WTC11 (cell line): ENCODE results near the gene PROSER3. TPM values are rescaled to one million over a fixed set of nuclear protein-coding genes. Genes with fewer than 3 reads are reported as not detected.
"Not testable (repeated sequence)": the region's sequence is repeated elsewhere in the genome, so short reads cannot be mapped to it uniquely, and the experiment has no call there.

Experiments
- ATAC-seq: fragments of 200-7000 bp; cut with Tn5 transposase; 2 replicates; pipeline ENCODE4 v1.10.0; 2021; ENCODE audit warnings: mild to moderate bottlenecking, moderate library complexity
- CTCF ChIA-PET: fragments of 300-600 bp; sonication (Branson Sonifier 250); formaldehyde crosslinking; loops from one replicate; lab custom pipeline; 2021; ENCODE audit warnings: antibody characterized with exemption; lab: Charles Lee
- POLR2A ChIA-PET: fragments of 350-600 bp; sonication (Branson Sonifier 250); formaldehyde crosslinking; loops from one replicate; lab custom pipeline; 2021; ENCODE audit warnings: antibody characterized with exemption; lab: Charles Lee
- DNase-seq: peaks from one replicate; pipeline ENCODE4 v3.0.0; 2021; ENCODE audit warnings: low spot score
- H3K27ac Mint-ChIP-seq: 2 replicates; pipeline ENCODE4 v1.8.0; 2021; ENCODE audit warnings: mixed read lengths
- H3K27me3 Mint-ChIP-seq: 2 replicates; pipeline ENCODE4 v1.8.0; 2021; ENCODE audit warnings: low read depth, mild to moderate bottlenecking, moderate library complexity, mixed read lengths
- H3K36me3 Mint-ChIP-seq: 2 replicates; pipeline ENCODE4 v1.8.0; 2021; ENCODE audit warnings: mixed read lengths
- H3K4me1 Mint-ChIP-seq: 2 replicates; pipeline ENCODE4 v1.8.0; 2022; ENCODE audit warnings: mixed read lengths
- H3K4me3 Mint-ChIP-seq: 2 replicates; pipeline ENCODE4 v1.8.0; 2021; ENCODE audit warnings: mild to moderate bottlenecking, moderate library complexity, mixed read lengths
- H3K9me3 Mint-ChIP-seq: 2 replicates; pipeline ENCODE4 v1.8.0; 2021; ENCODE audit warnings: mixed read lengths
- CREB1 ChIP-seq: sonication (generic); formaldehyde crosslinking; IDR thresholded peaks from 2 replicates; pipeline ENCODE4 v1.8.0; 2023; ENCODE audit warnings: mild to moderate bottlenecking, missing genetic modification reagents
- ERG ChIP-seq: fragments of 250-450 bp; sonication (Bioruptor Pico); IDR thresholded peaks from 2 replicates; pipeline ENCODE4 v1.8.0; 2021; ENCODE audit warnings: mild to moderate bottlenecking
- HMGA2 ChIP-seq: fragments of 250-450 bp; sonication (Bioruptor Pico); IDR thresholded peaks from 2 replicates; pipeline ENCODE4 v1.4.0; 2021; ENCODE audit warnings: mild to moderate bottlenecking, moderate library complexity
- KAT7 ChIP-seq: sonication (generic); formaldehyde crosslinking; IDR thresholded peaks from 2 replicates; pipeline ENCODE4 v1.8.1; 2023; ENCODE audit warnings: missing genetic modification reagents, mild to moderate bottlenecking, borderline replicate concordance
- NFYB ChIP-seq: sonication (generic); formaldehyde crosslinking; conservative IDR thresholded peaks from 2 replicates; pipeline ENCODE4 v1.8.0; 2022; ENCODE audit warnings: low read depth, missing genetic modification reagents
- NR1H2 ChIP-seq: sonication (generic); formaldehyde crosslinking; IDR thresholded peaks from 2 replicates; pipeline ENCODE4 v1.9.0; 2021; ENCODE audit warnings: mild to moderate bottlenecking, moderate library complexity, missing genetic modification reagents
- OVOL2 ChIP-seq: fragments of 250-450 bp; sonication (Bioruptor Pico); IDR thresholded peaks from 2 replicates; pipeline ENCODE4 v1.9.0; 2021; ENCODE audit warnings: mild to moderate bottlenecking, borderline replicate concordance
- RELA ChIP-seq: sonication (generic); formaldehyde crosslinking; IDR thresholded peaks from 2 replicates; pipeline ENCODE4 v1.8.1; 2022; ENCODE audit warnings: missing genetic modification reagents, mild to moderate bottlenecking, borderline replicate concordance
- RORB ChIP-seq: fragments of 250-450 bp; sonication (Bioruptor Pico); IDR thresholded peaks from 2 replicates; pipeline ENCODE4 v1.9.0; 2021; ENCODE audit warnings: mild to moderate bottlenecking
- TEAD1 ChIP-seq: sonication (generic); formaldehyde crosslinking; IDR thresholded peaks from 2 replicates; pipeline ENCODE4 v1.8.0; 2022; ENCODE audit warnings: mild to moderate bottlenecking, missing genetic modification reagents
- ZBTB21 ChIP-seq: sonication (generic); formaldehyde crosslinking; IDR thresholded peaks from 2 replicates; pipeline ENCODE4 v1.8.1; 2023; ENCODE audit warnings: mild to moderate bottlenecking, missing genetic modification reagents, borderline replicate concordance
- ZNF219 ChIP-seq: sonication (generic); formaldehyde crosslinking; IDR thresholded peaks from 2 replicates; pipeline ENCODE4 v1.8.0; 2023; ENCODE audit warnings: missing genetic modification reagents, mild to moderate bottlenecking, borderline replicate concordance
- ZNF423 ChIP-seq: fragments of 250-450 bp; sonication (Bioruptor Pico); IDR thresholded peaks from 2 replicates; pipeline ENCODE4 v2.1.2; 2022; ENCODE audit warnings: mild to moderate bottlenecking, moderate library complexity
- ZNF512 ChIP-seq: sonication (generic); formaldehyde crosslinking; IDR thresholded peaks from 2 replicates; pipeline ENCODE4 v1.8.1; 2022; ENCODE audit warnings: missing genetic modification reagents, borderline replicate concordance
- total RNA-seq: library from RNA; stranded (reverse); gene quantifications from 3 replicates; pipeline ENCODE4 v1.2.3, GENCODE V29; 2021
- TF ChIP-seq, protein P1 (sequence below): sonication (generic); formaldehyde crosslinking; IDR thresholded peaks from 2 replicates; pipeline ENCODE4 v1.8.1; 2023; ENCODE audit warnings: mild to moderate bottlenecking, missing genetic modification reagents
- TF ChIP-seq, protein P2 (sequence below): sonication (generic); formaldehyde crosslinking; conservative IDR thresholded peaks from 2 replicates; pipeline ENCODE4 v1.8.1; 2023; ENCODE audit warnings: mild to moderate bottlenecking, low read depth, missing genetic modification reagents, moderate library complexity

PROSER3 gene
- total RNA-seq, 1 experiment from 2014 or later: 32.9 TPM

- no peak for TF ChIP-seq ZBTB21
- TF ChIP-seq, all 79 proteins: peak for 0
Observed at GRCh38 chr19:35723671-35724070, 34.3 kb upstream of the PROSER3 start (continued).

DNA sequence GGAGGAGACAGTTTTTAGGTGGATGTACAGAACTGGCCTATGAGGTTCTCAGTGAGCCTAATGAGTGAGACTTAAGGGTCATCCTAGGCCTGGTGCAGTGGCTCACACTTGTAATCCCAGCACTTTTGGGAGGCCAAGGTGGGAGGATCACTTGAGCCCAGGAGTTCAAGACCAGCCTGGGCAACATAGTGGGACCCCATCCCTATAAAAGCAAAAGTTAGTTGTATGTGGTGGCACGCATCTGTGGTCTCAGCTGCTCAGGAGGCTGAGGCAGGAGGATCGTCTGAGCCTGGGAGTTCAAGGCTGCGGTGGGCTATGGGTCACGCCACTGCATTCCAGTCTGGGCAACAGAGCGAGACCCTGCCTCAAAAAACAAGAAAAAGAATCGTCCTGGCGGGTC, 33.8 kb upstream of the PROSER3 start:
- ChIA-PET CTCF (interaction anchor here (0.7 to 1.0 kb wide), 2 partner anchors 13 to 21 kb away, joined by 3 read pairs; partner anchors contain the start of genes PSENEN and U2AF1L4), POLR2A (interaction anchor here (1.3 kb wide), 1 partner anchor 16 kb away, joined by 3 read pairs; no protein-coding TSS in a partner anchor)
- H3K4me3 Mint-ChIP-seq, DNase-seq, H3K27ac Mint-ChIP-seq, H3K27me3 Mint-ChIP-seq, ATAC-seq, H3K4me1 Mint-ChIP-seq, H3K9me3 Mint-ChIP-seq: not testable (repeated sequence)
- H3K36me3 Mint-ChIP-seq: peaks cover 60% of the 10 kb centered on the region

- no peaks in the 10 kb centered on the region for H3K27me3 Mint-ChIP-seq
- H3K9me3 Mint-ChIP-seq: no peaks in the 10 kb centered on the region
- peaks cover under 1% of the 10 kb centered on the region; the same call in 1 of the 2 replicates for H3K4me1 Mint-ChIP-seq
- peaks cover 64% of the 10 kb centered on the region for H3K36me3 Mint-ChIP-seq
- ChIA-PET CTCF (interaction anchor here (0.7 kb wide), 1 partner anchor 21 kb away, joined by 3 read pairs; the partner anchor contains the start of genes PSENEN and U2AF1L4), POLR2A (interaction anchor here (1.3 kb wide), 1 partner anchor 16 kb away, joined by 3 read pairs; no protein-coding TSS in a partner anchor)
- no peak overlapping the region for H3K4me3 Mint-ChIP-seq
- no peak for ATAC-seq
- H3K27ac Mint-ChIP-seq: no peak overlapping the region
- no peak for DNase-seq
- TF ChIP-seq, protein P1, sequence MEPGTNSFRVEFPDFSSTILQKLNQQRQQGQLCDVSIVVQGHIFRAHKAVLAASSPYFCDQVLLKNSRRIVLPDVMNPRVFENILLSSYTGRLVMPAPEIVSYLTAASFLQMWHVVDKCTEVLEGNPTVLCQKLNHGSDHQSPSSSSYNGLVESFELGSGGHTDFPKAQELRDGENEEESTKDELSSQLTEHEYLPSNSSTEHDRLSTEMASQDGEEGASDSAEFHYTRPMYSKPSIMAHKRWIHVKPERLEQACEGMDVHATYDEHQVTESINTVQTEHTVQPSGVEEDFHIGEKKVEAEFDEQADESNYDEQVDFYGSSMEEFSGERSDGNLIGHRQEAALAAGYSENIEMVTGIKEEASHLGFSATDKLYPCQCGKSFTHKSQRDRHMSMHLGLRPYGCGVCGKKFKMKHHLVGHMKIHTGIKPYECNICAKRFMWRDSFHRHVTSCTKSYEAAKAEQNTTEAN (CRISPR knock-in tag): no peak
- TF ChIP-seq ZNF423 (no peak), KAT7 (CRISPR knock-in tag) (no peak), OVOL2 (CRISPR knock-in tag) (no peak), NFYB (CRISPR knock-in tag) (no peak), HMGA2 (CRISPR knock-in tag) (no peak), ZNF219 (CRISPR knock-in tag) (no peak), CREB1 (CRISPR knock-in tag) (no peak), NR1H2 (CRISPR knock-in tag) (no peak), RELA (CRISPR knock-in tag) (no peak), RORB (CRISPR knock-in tag) (no peak), ERG (CRISPR knock-in tag) (no peak), ZNF512 (CRISPR knock-in tag) (no peak), TEAD1 (CRISPR knock-in tag) (no peak)
- TF ChIP-seq, protein P2, sequence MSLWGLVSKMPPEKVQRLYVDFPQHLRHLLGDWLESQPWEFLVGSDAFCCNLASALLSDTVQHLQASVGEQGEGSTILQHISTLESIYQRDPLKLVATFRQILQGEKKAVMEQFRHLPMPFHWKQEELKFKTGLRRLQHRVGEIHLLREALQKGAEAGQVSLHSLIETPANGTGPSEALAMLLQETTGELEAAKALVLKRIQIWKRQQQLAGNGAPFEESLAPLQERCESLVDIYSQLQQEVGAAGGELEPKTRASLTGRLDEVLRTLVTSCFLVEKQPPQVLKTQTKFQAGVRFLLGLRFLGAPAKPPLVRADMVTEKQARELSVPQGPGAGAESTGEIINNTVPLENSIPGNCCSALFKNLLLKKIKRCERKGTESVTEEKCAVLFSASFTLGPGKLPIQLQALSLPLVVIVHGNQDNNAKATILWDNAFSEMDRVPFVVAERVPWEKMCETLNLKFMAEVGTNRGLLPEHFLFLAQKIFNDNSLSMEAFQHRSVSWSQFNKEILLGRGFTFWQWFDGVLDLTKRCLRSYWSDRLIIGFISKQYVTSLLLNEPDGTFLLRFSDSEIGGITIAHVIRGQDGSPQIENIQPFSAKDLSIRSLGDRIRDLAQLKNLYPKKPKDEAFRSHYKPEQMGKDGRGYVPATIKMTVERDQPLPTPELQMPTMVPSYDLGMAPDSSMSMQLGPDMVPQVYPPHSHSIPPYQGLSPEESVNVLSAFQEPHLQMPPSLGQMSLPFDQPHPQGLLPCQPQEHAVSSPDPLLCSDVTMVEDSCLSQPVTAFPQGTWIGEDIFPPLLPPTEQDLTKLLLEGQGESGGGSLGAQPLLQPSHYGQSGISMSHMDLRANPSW (CRISPR knock-in tag): no peak
Observed at GRCh38 chr19:35724560-35724959, 33.4 kb upstream of the PROSER3 start.
